NCI-H345 treated with DMSO at 0.1 percent for 48 hours (cell line): ENCODE measurements around the gene TPO.
"Not testable (repeated sequence)": the region's sequence is repeated elsewhere in the genome, so short reads cannot be mapped to it uniquely, and the experiment has no call there.

Source experiments
- DNase-seq: peaks from one replicate; lab custom pipeline; 2025; ENCODE audit not compliant: unreplicated experiment; lab: John Stamatoyannopoulos, UW

TPO gene

GRCh38 chr2:1550076-1550475, 136.8 kb downstream of the TPO start:
- DNase-seq: no peak

- DNase-seq: peak; percentile 69
Measured at GRCh38 chr2:1550658-1551316, 137.5 kb downstream of the TPO start.

DNA sequence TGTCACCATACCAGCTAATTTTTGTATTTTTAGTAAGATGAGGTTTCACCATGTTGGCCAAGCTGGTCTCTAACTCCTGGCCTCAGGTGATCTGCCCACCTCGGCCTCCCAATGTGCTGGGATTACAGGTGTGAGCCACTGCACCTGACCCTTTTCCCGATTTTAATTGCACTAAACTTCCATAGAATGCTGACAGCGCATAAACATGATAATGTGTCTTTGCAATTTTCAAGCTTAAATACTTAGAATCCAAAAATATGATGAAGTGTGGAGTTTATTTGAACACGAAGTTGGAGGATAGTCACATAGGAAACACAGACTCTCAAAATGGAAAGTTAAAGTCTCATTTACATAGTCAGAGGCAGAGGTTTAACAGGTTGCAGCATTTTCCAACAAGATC, 138.6 kb downstream of the TPO start:
- no peak for DNase-seq

DNA sequence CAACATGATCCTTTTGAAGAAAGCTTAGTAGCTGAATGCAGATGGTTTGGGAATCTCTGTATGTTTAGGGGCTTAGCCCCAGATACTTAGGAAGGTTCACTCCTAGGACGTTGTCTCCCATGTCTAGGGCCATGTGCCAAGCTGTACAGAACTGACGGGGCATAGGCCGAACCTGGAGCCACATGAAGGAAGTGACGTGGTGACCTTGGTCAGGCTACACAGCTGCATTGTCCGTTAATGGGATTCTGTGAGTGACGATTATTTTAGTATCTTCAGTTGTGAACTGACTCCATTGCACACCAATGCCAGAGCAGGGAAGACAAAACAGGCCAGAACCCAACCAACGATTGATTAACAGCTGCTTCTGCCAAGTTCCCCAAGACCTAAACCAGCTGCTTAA, 139.3 kb downstream of the TPO start:
- DNase-seq: no peak

GRCh38 chr2:1553671-1554295, 140.5 kb downstream of the TPO start:
- DNase-seq: no peak

DNA sequence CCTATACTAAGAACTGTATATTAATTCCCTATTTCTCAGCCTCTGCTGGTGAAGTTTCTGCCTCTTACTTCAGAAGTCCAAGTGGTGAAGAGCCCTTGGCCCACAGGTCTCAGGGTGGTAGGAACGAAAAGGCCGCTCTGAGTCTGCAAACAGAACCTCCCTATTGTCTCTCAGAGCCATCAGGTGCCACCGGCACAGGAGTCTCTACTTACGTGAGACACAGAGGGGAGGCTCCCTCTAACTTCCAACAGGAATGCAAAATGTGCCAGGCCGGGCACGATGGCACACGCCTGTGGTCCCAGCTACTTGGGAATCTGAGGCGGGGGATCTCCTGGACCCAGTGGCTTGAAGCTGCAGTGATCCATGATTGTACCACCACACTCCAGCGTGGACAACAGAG, 143.0 kb downstream of the TPO start:
- DNase-seq: no peak

GRCh38 chr2:1556776-1557466, 143.7 kb downstream of the TPO start:
- no peak for DNase-seq

GRCh38 chr2:1557467-1557820, 144.2 kb downstream of the TPO start:
- DNase-seq: no peak

- DNase-seq: no peak
Measured at GRCh38 chr2:1559589-1560175, 146.4 kb downstream of the TPO start.

GRCh38 chr2:1561259-1561658, 148.0 kb downstream of the TPO start:
- no peak for DNase-seq

DNA sequence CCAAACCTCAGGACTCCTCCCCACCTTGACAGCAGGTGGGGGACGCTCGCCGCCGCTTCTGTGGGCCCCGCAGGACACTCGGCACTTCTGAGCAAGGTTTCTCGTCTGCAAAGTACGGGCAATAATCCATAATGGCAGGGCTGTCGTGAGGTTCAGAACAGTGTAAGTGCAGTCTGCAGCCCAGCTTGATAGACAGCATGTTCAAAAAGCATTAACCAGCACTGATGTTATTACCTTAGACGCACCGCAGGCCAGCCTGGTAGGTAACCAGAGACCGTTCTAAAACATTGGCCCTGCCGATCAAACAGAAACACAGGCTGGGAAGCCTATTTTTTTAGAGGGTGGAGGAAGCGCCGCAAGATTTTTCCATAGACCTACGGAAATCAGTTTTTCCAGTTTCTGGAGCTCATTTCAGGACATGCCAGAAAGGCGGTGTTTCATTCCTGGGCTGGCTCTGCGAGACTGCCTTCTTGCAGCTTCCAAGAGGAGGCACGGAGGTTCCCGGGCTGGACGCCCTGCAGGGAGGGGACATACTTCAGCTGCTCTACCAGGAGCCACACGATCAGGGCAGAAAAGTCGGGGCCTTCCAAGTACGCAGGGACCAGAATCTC, 148.7 kb downstream of the TPO start:
- no peak for DNase-seq

DNA sequence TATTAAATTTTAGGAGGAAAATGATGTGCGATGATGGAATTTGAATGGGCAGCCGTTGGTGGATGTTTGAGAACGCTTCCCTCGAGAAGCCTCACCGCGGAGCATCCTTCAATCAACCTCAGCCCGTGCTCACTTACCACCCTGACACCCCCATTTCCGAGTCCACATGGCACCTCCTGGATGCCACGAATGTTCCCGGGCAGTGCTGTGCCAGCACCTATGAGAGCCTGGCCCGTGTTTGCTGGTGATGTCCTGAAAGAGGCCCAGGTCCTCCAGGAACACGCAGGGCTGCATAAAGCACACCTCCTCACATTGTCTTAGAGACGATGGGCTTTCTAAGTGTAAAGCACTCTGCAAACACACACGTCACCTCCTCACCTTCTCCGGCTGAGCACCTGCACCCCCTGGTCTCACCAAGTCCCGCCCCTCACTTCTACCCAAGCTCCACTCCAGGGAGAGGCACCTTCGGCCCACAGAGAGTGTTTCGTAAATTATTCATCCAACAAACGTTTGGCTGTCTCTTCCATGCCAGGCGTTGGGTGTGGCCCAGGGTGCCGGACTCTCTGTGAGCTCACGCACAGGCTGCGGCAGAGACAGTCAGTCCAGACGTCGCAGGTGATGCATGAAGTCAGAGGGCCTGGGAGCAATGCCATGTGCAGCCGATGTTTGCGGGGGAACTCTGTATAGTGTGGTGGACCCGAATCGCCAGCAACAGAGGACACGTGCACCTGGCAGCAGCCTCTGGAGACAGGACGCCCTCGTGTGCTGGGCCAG, 150.0 kb downstream of the TPO start:
- DNase-seq: no peak

DNA sequence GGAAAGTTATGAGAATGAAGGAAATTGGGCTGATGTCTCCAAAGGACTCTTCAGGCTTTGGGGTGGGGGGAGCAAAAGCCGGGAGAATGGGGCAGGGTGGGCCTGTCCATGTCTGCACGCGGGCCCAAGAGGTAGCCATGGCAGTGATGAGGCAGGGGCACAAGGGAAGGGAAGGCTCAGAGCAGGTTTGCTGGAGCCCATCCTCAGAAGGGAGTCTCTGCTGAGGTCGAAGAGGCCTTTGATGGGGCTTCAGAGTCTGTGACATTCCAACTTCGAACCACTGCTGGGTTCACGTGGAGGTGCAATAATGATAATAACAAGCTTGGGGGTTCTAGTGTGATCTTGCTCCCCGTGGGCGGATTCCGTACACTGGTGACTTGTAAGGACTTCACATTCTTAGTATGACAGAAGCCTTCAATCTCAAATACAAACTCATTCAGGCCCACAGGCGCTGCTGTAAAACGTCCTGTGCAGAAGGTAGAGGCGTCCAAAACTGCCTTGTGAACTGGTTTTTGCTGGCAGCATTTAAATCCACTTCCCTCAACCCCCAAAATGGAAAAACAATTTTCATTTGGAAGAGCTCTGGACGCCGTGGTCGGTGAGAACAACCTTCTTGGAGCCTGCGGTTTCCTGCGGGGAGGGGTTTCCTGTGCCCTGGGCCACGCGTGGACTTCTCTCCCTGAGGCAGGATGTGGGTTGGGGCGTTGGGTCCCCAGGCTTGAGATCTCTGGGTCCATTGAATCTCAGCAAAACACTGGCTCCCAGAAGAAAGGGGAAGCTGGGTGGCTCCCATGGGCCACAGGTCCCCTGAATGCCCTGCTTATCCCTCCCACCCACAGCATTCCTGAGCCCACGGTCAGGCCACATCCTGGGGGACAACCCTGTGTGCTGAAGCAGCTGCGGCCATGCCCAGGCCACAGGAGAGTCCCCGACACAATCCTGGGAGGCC, 151.0 kb downstream of the TPO start:
- no peak for DNase-seq

- DNase-seq: no peak
Measured at GRCh38 chr2:1567556-1568344, 154.5 kb downstream of the TPO start.

GRCh38 chr2:1568345-1568668, 155.0 kb downstream of the TPO start:
- not testable (repeated sequence) for DNase-seq

DNA sequence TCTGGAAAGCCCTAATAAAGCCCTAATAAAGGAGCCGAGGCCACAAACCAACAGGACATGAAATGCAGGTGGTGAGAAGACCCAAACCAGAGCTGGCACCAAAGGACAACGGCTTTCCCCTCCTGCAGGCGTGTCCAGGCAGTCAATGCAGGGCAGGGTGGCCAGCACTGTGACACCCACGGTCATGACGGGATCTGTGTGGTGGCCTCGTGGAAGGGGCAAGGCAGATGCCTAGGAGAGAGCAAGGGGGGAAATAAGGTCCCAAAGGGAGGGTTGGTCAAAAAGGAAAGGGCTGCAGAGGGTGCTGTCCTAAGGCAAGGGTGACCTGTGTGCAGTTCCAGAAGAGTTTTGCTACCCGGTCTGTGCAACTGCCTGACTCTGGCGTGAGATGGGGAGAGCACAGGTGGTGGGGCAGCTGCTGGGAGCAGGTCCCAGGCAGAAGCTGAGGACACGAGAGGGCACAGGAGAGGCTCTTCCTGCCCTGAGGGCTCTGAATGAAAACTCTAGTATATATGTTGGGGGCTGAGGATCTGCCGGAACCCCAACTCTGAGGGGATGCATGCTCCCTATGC, 156.7 kb downstream of the TPO start:
- no peak for DNase-seq

DNA sequence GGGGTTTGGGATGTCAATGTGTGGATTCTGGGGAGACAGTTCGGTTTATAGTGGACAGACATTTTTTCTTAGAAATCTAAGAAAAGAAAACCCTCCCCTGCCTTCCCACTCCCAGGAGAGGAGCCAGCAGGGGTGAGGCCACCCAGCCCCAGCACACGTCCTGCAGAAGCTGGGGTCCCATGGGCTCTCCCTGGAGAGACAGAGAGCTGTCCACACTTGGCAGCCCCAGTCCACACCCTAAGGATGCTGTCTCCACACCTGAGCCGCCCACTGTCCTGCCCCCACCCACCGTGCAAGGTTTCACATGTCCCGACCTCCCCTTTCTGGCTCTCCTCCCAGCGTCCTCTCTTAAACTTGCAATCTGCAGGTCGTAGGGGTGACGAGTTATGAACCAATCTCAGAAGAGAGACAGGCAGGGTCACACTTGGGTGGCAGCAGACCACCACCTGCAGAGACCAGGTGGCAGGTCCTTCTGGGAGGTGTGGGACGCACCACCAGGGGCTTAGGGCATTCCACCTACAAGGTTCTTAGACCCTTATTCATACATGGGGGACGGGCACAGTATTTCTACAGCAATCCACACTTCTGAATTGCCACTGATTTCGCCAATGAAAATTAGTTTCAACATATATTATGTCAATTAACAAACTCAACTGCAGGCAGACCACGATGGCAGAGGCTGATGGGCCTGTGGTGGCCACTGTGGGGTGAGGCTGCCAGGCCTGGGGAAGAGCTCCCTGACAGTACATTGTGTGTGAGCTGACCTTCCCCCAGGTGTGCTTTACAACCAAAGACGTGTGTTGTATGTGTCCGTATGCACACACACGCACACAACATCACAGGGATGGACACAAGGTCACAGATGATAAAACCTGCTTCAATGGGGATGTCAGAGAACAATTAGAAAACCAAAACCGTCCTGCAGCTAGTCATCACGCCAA, 158.5 kb downstream of the TPO start:
- no peak for DNase-seq

GRCh38 chr2:1572638-1573037, 159.4 kb downstream of the TPO start:
- no peak for DNase-seq
